ENCODE measurements around the gene GNAO1. TPM values are rescaled to one million over a fixed set of nuclear protein-coding genes. Genes with fewer than 3 reads are reported as not detected.

Gene GNAO1
- total and polyA plus RNA-seq, 2 donors (not counting 1 experiment from before 2014, with no cell fraction given): 0.13 to 5.1 TPM

GRCh38 chr16:56268799-56269198, 77.5 kb downstream of the GNAO1 start:
- H3K9ac ChIP-seq (ENCODE audit: low read length): no peak overlapping the region
- CTCF ChIA-PET: no interaction called here

GRCh38 chr16:56269281-56269680, 78.0 kb downstream of the GNAO1 start:
- no peaks in the 10 kb centered on the region for H3K79me2 ChIP-seq (ENCODE audit: control insufficient read depth, insufficient read depth, low read length)
- Mint-ChIP-seq H3K27ac (no peak overlapping the region), H3K9me3 (ENCODE audit: insufficient read depth) (no peaks in the 10 kb centered on the region), H3K27me3 (peaks cover 25% of the 10 kb centered on the region), H3K4me1 (no peaks in the 10 kb centered on the region), H3K4me3 (no peak overlapping the region)
- H3K9me3 ChIP-seq (ENCODE audit: control extremely low read depth in 1 of 3, control insufficient read depth in 2 of 3, insufficient read depth in 1 of 3, low read length in 2 of 3): peaks cover 0 to 6% (median 0%) of the 10 kb centered on the region in 3 donors
- H3K27ac ChIP-seq (ENCODE audit: low read length in 2 of 2): no peak overlapping the region
- H3K9ac ChIP-seq (ENCODE audit: low read length): no peak overlapping the region
- 92% methylated on average over 13 of the region's 13 CpGs for WGBS (ENCODE audit: insufficient coverage)
- no peak overlapping the region for H2AFZ ChIP-seq (ENCODE audit: insufficient read depth, low read depth, low read length, poor library complexity, severe bottlenecking)
- H4K20me1 ChIP-seq (ENCODE audit: control insufficient read depth, insufficient read depth, low read length, poor library complexity, severe bottlenecking): no peaks in the 10 kb centered on the region
- H3K27me3 ChIP-seq (replicated peaks in 1 of 4; ENCODE audit: control extremely low read depth in 1 of 4, control insufficient read depth in 3 of 4, insufficient read depth in 4 of 4, low read length in 3 of 4): peaks cover 0 to 3% (median under 1%) of the 10 kb centered on the region in 4 experiments
- ChIA-PET POLR2A (no interaction called here), CTCF (no interaction called here)
- no peak for TF ChIP-seq EZH2 (IDR thresholded peaks at IDR 0.05; ENCODE audit: borderline replicate concordance, insufficient read depth, low read depth, low read length, poor library complexity, severe bottlenecking)
- TF ChIP-seq CTCF (IDR thresholded peaks at IDR 0.05): no peak
- H3K4me1 ChIP-seq (ENCODE audit: control insufficient read depth in 2 of 2, insufficient read depth in 2 of 2, low read length in 2 of 2): no peaks in the 10 kb centered on the region
- intact Hi-C loops (cut with micrococcal nuclease): no loop called here
- H3K36me3 ChIP-seq (replicated peaks in 1 of 2; ENCODE audit: control extremely low read depth in 1 of 2, control insufficient read depth in 1 of 2, extremely low read depth in 1 of 2, insufficient read depth in 2 of 2, low read length in 1 of 2): no peaks in the 10 kb centered on the region
- DNase-seq (no peak), ATAC-seq (ENCODE audit: low read depth) (no peak)
- H3K4me3 ChIP-seq (ENCODE audit: control extremely low read depth in 1 of 5, extremely low read depth in 1 of 5, insufficient read depth in 1 of 5, low read depth in 2 of 5, low read length in 4 of 5): no peak overlapping the region
- no peak overlapping the region for H3K4me2 ChIP-seq (replicated peaks; ENCODE audit: low read depth, low read length, poor library complexity, severe bottlenecking)

More at GRCh38 chr16:56268799-56269198, 77.5 kb downstream of the GNAO1 start:
- 88% methylated on average over 5 of the region's 8 CpGs for WGBS (ENCODE audit: insufficient coverage)
- Histone ChIP-seq H3K36me3 (replicated peaks in 1 of 2; ENCODE audit: control extremely low read depth in 1 of 2, control insufficient read depth in 1 of 2, extremely low read depth in 1 of 2, insufficient read depth in 2 of 2, low read length in 1 of 2) (no peaks in the 10 kb centered on the region), H4K20me1 (ENCODE audit: control insufficient read depth, insufficient read depth, low read length, poor library complexity, severe bottlenecking) (no peaks in the 10 kb centered on the region), H3K79me2 (ENCODE audit: control insufficient read depth, insufficient read depth, low read length) (no peaks in the 10 kb centered on the region), H3K9me3 (ENCODE audit: control extremely low read depth in 1 of 3, control insufficient read depth in 2 of 3, insufficient read depth in 1 of 3, low read length in 2 of 3) (peaks cover 0 to 3% (median 0%) of the 10 kb centered on the region in 3 donors), H3K4me3 (ENCODE audit: control extremely low read depth in 1 of 5, extremely low read depth in 1 of 5, insufficient read depth in 1 of 5, low read depth in 2 of 5, low read length in 4 of 5) (no peak overlapping the region), H3K4me1 (ENCODE audit: control insufficient read depth in 2 of 2, insufficient read depth in 2 of 2, low read length in 2 of 2) (no peaks in the 10 kb centered on the region), H2AFZ (ENCODE audit: insufficient read depth, low read depth, low read length, poor library complexity, severe bottlenecking) (no peak overlapping the region), H3K4me2 (replicated peaks; ENCODE audit: low read depth, low read length, poor library complexity, severe bottlenecking) (no peak overlapping the region), H3K27ac (ENCODE audit: low read length in 2 of 2) (no peak overlapping the region), H3K27me3 (replicated peaks in 1 of 4; ENCODE audit: control extremely low read depth in 1 of 4, control insufficient read depth in 3 of 4, insufficient read depth in 4 of 4, low read length in 3 of 4) (peaks cover 0 to 3% (median 0%) of the 10 kb centered on the region in 4 experiments)
- TF ChIP-seq CTCF (IDR thresholded peaks at IDR 0.05) (no peak), EZH2 (IDR thresholded peaks at IDR 0.05; ENCODE audit: borderline replicate concordance, insufficient read depth, low read depth, low read length, poor library complexity, severe bottlenecking) (no peak)
- DNase-seq (no peak), ATAC-seq (ENCODE audit: low read depth) (no peak)
- intact Hi-C loops (cut with micrococcal nuclease): no loop called here
- H3K27me3 Mint-ChIP-seq: peaks cover 20% of the 10 kb centered on the region
- POLR2A ChIA-PET: no interaction called here
- no peak overlapping the region for H3K27ac Mint-ChIP-seq
- no peaks in the 10 kb centered on the region for H3K9me3 Mint-ChIP-seq (ENCODE audit: insufficient read depth)
- H3K4me1 Mint-ChIP-seq: no peaks in the 10 kb centered on the region
- no peak overlapping the region for H3K4me3 Mint-ChIP-seq

All from B cell (primary cell).